Neutrophil (primary cell): ENCODE data around the gene TMIGD3.

Experiments
- H3K27ac ChIP-seq: fragments of 200-600 bp; sonication (generic); 2 replicates; pipeline ENCODE4 v1.5.1; 2016; ENCODE audit warnings: mild to moderate bottlenecking, moderate library complexity
- H3K27me3 ChIP-seq: fragments of 200-600 bp; sonication (generic); 2 replicates; pipeline ENCODE4 v1.6.0; 2016; ENCODE audit warnings: mild to moderate bottlenecking
- H3K36me3 ChIP-seq: fragments of 200-600 bp; sonication (generic); 2 replicates; pipeline ENCODE4 v1.5.1; 2017
- H3K4me1 ChIP-seq, 2 experiments: fragments of 200-600 bp in 1 of 2; sonication (generic) in 1 of 2; 1 replicate in 1 of 2; 2 replicates in 1 of 2; pipeline versions ENCODE4 v1.5.1 to v1.6.1; 2013 to 2016; ENCODE audit warnings: low read depth in 1 of 2, low read length in 1 of 2, mild to moderate bottlenecking in 1 of 2, moderate library complexity in 1 of 2; ENCODE audit not compliant: control insufficient read depth in 1 of 2, insufficient read depth in 1 of 2
- H3K4me3 ChIP-seq, 2 experiments: fragments of 200-600 bp in 1 of 2; sonication (generic) in 1 of 2; 1 replicate in 1 of 2; 2 replicates in 1 of 2; pipeline ENCODE4 v1.5.1; 2013 to 2016; ENCODE audit warnings: low read depth in 1 of 2, low read length in 1 of 2, mild to moderate bottlenecking in 1 of 2, moderate library complexity in 1 of 2
- H3K9me3 ChIP-seq: fragments of 200-600 bp; sonication (generic); 2 replicates; pipeline ENCODE4 v1.5.1; 2016
- CTCF ChIP-seq: fragments of 200-600 bp; sonication (generic); IDR thresholded peaks from 2 replicates; pipeline ENCODE4 v1.5.1; 2016; ENCODE audit warnings: antibody characterized with exemption

The TMIGD3 gene

GRCh38 chr1:111436726-111437125 is 66.7 kb downstream of the TMIGD3 start:
- Histone ChIP-seq H3K4me1 (peaks cover 18% of the 10 kb centered on the region in 2 experiments), H3K9me3 (no peaks in the 10 kb centered on the region)
- no peak for TF ChIP-seq CTCF

More at GRCh38 chr1:111436726-111437125, 66.7 kb downstream of the TMIGD3 start:
- Histone ChIP-seq H3K27me3 (peaks cover 38% of the 10 kb centered on the region), H3K36me3 (no peaks in the 10 kb centered on the region), H3K4me3 (no peak overlapping the region), H3K27ac (no peak overlapping the region)
